GM12878 (cell line): ENCODE measurements around the gene NPHP3. TPM values are rescaled to one million over a fixed set of nuclear protein-coding genes. Genes with fewer than 3 reads are reported as not detected.

Experiments
- ATAC-seq: fragments of 200-7000 bp; cut with Tn5 transposase; 3 replicates; pipeline ENCODE4 v1.9.1; 2020; ENCODE audit warnings: mild to moderate bottlenecking, moderate library complexity
- BruUV-seq: library from RNA; stranded (reverse); fragments of 400-500 nt; replicated peaks from 2 replicates; lab custom pipeline; 2021; lab: Mats Ljungman, UMichigan
- CTCF ChIA-PET: fragments of 300-600 bp; sonication (Branson Sonifier 250); formaldehyde crosslinking; extraction: SDS; loops from one replicate; lab custom pipeline; 2021; ENCODE audit warnings: inconsistent platforms; lab: Yijun Ruan, JAX
- POLR2A ChIA-PET: fragments of 350-600 bp; formaldehyde crosslinking; extraction: SDS; loops from one replicate; lab custom pipeline; 2021; ENCODE audit warnings: inconsistent platforms; lab: Charles Lee
- RAD21 ChIA-PET: fragments of 300-600 bp; sonication (Branson Sonifier 250); formaldehyde crosslinking; loops from one replicate; lab custom pipeline; 2023; ENCODE audit warnings: antibody characterized with exemption; ENCODE audit not compliant: unreplicated experiment; lab: Charles Lee
- SMC1A ChIA-PET: fragments of 300-600 bp; sonication (Branson Sonifier 250); formaldehyde crosslinking; loops from one replicate; lab custom pipeline; 2023; ENCODE audit not compliant: unreplicated experiment, uncharacterized antibody; lab: Charles Lee
- DNase-seq: peaks from one replicate; pipeline ENCODE4 v3.0.0-alpha.2; 2011; ENCODE audit warnings: low read depth, low spot score
- FAIRE-seq: peaks from 3 replicates; lab custom pipeline; 2011; peaks lifted over from hg19 to GRCh38; lab: Jason Lieb, UNC
- H2AFZ ChIP-seq: 2 replicates; pipeline ENCODE4 v1.6.0; 2011; ENCODE audit warnings: low read depth, low read length, control low read depth; ENCODE audit not compliant: control insufficient read depth
- H3K27ac ChIP-seq: 2 replicates; pipeline ENCODE4 v1.5.1; 2011; ENCODE audit warnings: control low read depth; ENCODE audit not compliant: control insufficient read depth, insufficient read depth
- H3K27me3 ChIP-seq, 2 experiments: replicated peaks in 1 of 2; 2 replicates each; pipeline versions ENCODE4 v1.6.0 to v1.6.1; 2011; ENCODE audit warnings: low read length in 1 of 2; ENCODE audit not compliant: control insufficient read depth in 2 of 2, insufficient read depth in 2 of 2
- H3K36me3 ChIP-seq, 2 experiments: 2 replicates each; pipeline ENCODE4 v1.5.1; 2011; ENCODE audit warnings: low read length in 1 of 2; ENCODE audit not compliant: control insufficient read depth in 2 of 2, insufficient read depth in 2 of 2
- H3K4me1 ChIP-seq: 2 replicates; pipeline ENCODE4 v1.6.1; 2011; ENCODE audit warnings: mild to moderate bottlenecking, low read length, moderate library complexity, mixed read lengths; ENCODE audit not compliant: control insufficient read depth, insufficient read depth
- H3K4me2 ChIP-seq: 2 replicates; pipeline ENCODE4 v1.6.0; 2011; ENCODE audit warnings: control low read depth; ENCODE audit not compliant: control insufficient read depth, insufficient read depth
- H3K4me3 ChIP-seq: fragments of 200-600 bp; sonication (generic); 2 replicates; pipeline ENCODE4 v1.5.1; 2016
- H3K79me2 ChIP-seq: 2 replicates; pipeline ENCODE4 v1.6.0; 2011; ENCODE audit warnings: low read length; ENCODE audit not compliant: control insufficient read depth, insufficient read depth
- H3K9ac ChIP-seq: 2 replicates; pipeline ENCODE4 v1.8.0; 2011; ENCODE audit warnings: low read length, control low read depth, mixed read lengths; ENCODE audit not compliant: control insufficient read depth, insufficient read depth
- H3K9me3 ChIP-seq: replicated peaks from 3 replicates; pipeline ENCODE4 v1.5.1; 2011; ENCODE audit warnings: mild to moderate bottlenecking, low read length; ENCODE audit not compliant: control insufficient read depth, insufficient read depth
- H4K20me1 ChIP-seq: 2 replicates; pipeline ENCODE4 v1.6.0; 2011; ENCODE audit not compliant: control insufficient read depth, insufficient read depth
- CBFB ChIP-seq: IDR thresholded peaks from 2 replicates; pipeline ENCODE4 v1.6.1; 2016; ENCODE audit warnings: antibody characterized with exemption, low read depth
- CREM ChIP-seq: IDR thresholded peaks from 2 replicates; pipeline ENCODE4 v1.6.1; 2014; ENCODE audit warnings: antibody characterized with exemption, low read depth
- EGR1 ChIP-seq, 2 experiments: IDR thresholded peaks; 1 replicate in 1 of 2; 2 replicates in 1 of 2; pipeline ENCODE4 v1.6.1; 2011 to 2012; ENCODE audit warnings: low read depth in 2 of 2, low read length in 2 of 2, borderline replicate concordance in 1 of 2, mild to moderate bottlenecking in 1 of 2, moderate library complexity in 1 of 2
- ESRRA ChIP-seq: IDR thresholded peaks from 2 replicates; pipeline ENCODE4 v1.6.1; 2012; ENCODE audit warnings: mild to moderate bottlenecking, low read length, improper control_type of control experiment
- ETV6 ChIP-seq, 2 experiments: fragments of 450-650 bp in 1 of 2; IDR thresholded peaks in 1 of 2; conservative IDR thresholded peaks in 1 of 2; 2 replicates each; pipeline ENCODE4 v1.6.1; 2014; ENCODE audit warnings: antibody characterized with exemption in 1 of 2, borderline replicate concordance in 1 of 2, low read depth in 1 of 2, mild to moderate bottlenecking in 1 of 2, moderate library complexity in 1 of 2
- FOS ChIP-seq: IDR thresholded peaks from 3 replicates; pipeline ENCODE4 v1.6.1; 2011; ENCODE audit warnings: borderline replicate concordance; ENCODE audit not compliant: insufficient read length; ENCODE audit errors: extremely low read depth
- GATAD2B ChIP-seq: fragments of 450-650 bp; conservative IDR thresholded peaks from 2 replicates; pipeline ENCODE4 v1.6.1; 2017; ENCODE audit warnings: low read depth, mild to moderate bottlenecking, moderate library complexity
- PBX3 ChIP-seq: IDR thresholded peaks from 2 replicates; pipeline ENCODE4 v1.6.1; 2011; ENCODE audit warnings: mild to moderate bottlenecking, low read depth, low read length, moderate library complexity; ENCODE audit not compliant: insufficient replicate concordance
- RAD51 ChIP-seq: fragments of 450-650 bp; IDR thresholded peaks from 2 replicates; pipeline ENCODE4 v1.6.1; 2016; ENCODE audit warnings: moderate library complexity, mild to moderate bottlenecking, inconsistent platforms
- RB1 ChIP-seq: fragments of 450-650 bp; formaldehyde crosslinking; IDR thresholded peaks from 2 replicates; pipeline ENCODE4 v1.6.1; 2017; ENCODE audit warnings: mild to moderate bottlenecking, borderline replicate concordance
- SPI1 ChIP-seq: IDR thresholded peaks from 2 replicates; pipeline ENCODE4 v1.6.1; 2011; ENCODE audit warnings: low read depth, mild to moderate bottlenecking, low read length, moderate library complexity, borderline replicate concordance; ENCODE audit not compliant: insufficient read depth
- SUZ12 ChIP-seq: fragments of 200-600 bp; sonication (generic); IDR thresholded peaks from one replicate; pipeline ENCODE4 v1.6.1; 2018; ENCODE audit warnings: antibody characterized with exemption, mild to moderate bottlenecking; ENCODE audit not compliant: unreplicated experiment
- TCF7 ChIP-seq: IDR thresholded peaks from 2 replicates; pipeline ENCODE4 v1.6.1; 2014; ENCODE audit warnings: antibody characterized with exemption, borderline replicate concordance
- YY1 ChIP-seq: IDR thresholded peaks from 2 replicates; pipeline ENCODE4 v1.6.1; 2011; ENCODE audit warnings: low read depth, mild to moderate bottlenecking, low read length
- ZBED1 ChIP-seq: IDR thresholded peaks from 2 replicates; pipeline ENCODE4 v1.6.1; 2016; ENCODE audit warnings: borderline replicate concordance
- WGBS: methylation state at CpG from one replicate; pipeline ENCODE4 v1.1.6; 2016; ENCODE audit warnings: low lambda C conversion rate; ENCODE audit not compliant: insufficient replicate concordance, insufficient coverage; ENCODE audit errors: missing lambda C conversion rate; 5-methylcytosine and 5-hydroxymethylcytosine counted together
- in situ Hi-C: fragments of 300-500 bp; cut with MboI; formaldehyde crosslinking; loops from 9 replicates; pipeline ENCODE4 v1.14.3; 2018; ENCODE audit warnings: mixed read lengths
- intact Hi-C: fragments of 100-400 bp; cut with micrococcal nuclease; formaldehyde crosslinking; loops from one replicate; pipeline ENCODE4 v1.14.2; 2022; ENCODE audit not compliant: unreplicated experiment
- polyA plus RNA-seq, 11 experiments: library from polyadenylated mRNA; depleted of rRNA in 4 of 11; unstranded in 6 of 11; stranded (reverse) in 5 of 11; fragments of >200 nt; fragmentation: Nextera tagmentation in 4 of 11; fragmentation: Illumina TruSeq in 1 of 11; extraction: Ambion mirVana in 4 of 11; extraction: Trizol in 1 of 11; gene quantifications; 1 replicate in 1 of 11; 2 replicates in 10 of 11; pipeline versions ENCODE4 v1.2.1 to v1.2.3, GENCODE V29; 2011 to 2016; ENCODE audit warnings: inconsistent platforms in 2 of 11, missing spikeins in 2 of 11, low read depth in 1 of 11
- total RNA-seq, 4 experiments: library from RNA; depleted of rRNA in 3 of 4; stranded (reverse); fragments of >200 nt in 3 of 4; fragmentation: Illumina TruSeq in 1 of 4; extraction: Trizol in 1 of 4; gene quantifications; 2 replicates each; pipeline versions ENCODE4 v1.2.1 to v1.2.3, GENCODE V29; 2013 to 2021
- TF ChIP-seq, protein P1 (sequence below): fragments of 450-650 bp; IDR thresholded peaks from 2 replicates; pipeline ENCODE4 v1.6.1; 2016; ENCODE audit warnings: mild to moderate bottlenecking
- TF ChIP-seq, protein P2 (sequence below): fragments of 450-650 bp; IDR thresholded peaks from 2 replicates; pipeline ENCODE4 v1.6.1; 2017; ENCODE audit warnings: mild to moderate bottlenecking, moderate library complexity

NPHP3 gene
- total and polyA plus RNA-seq, 10 of the 15 experiments (the other 5 are each of a cell fraction or from before 2014, with no cell fraction given): 0.84 to 11.7 (median 2.9) TPM

DNA sequence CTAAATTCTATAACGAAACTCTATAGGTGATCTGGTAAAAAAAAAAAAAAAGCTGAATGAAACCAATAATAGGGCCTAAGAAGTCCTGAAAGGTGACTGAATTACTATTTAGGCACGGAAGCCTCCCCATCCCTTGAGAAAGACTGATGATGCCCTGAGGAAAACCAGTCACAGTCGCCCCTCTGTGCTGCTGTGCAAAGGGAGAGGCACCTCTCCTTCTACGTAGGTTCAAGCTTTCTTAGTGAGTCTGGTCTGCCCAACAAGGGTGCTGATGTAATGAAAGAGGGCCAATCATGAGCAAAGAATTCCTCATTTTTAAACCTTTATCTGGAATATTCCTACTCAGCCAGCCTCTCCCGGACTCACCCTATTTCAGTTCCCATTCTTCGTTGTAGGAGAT lies 11.9 kb downstream of the NPHP3 start:
- no peak for FAIRE-seq
- CTCF ChIA-PET: no interaction called here
- ATAC-seq: no peak
- H3K4me3 ChIP-seq: no peak overlapping the region
- RAD21 ChIA-PET: no interaction called here
- no peak overlapping the region for H3K4me2 ChIP-seq
- SMC1A ChIA-PET: interaction anchor here (1.3 kb wide), 1 partner anchor 174 kb away, joined by 4 read pairs; no protein-coding TSS in a partner anchor
- H2AFZ ChIP-seq: no peak overlapping the region
- no peak overlapping the region for H3K9ac ChIP-seq
- WGBS: 98% methylated on average over 6 of the region's 6 CpGs
- in situ Hi-C loops (no loop called here), intact Hi-C loops (no loop called here)
- H3K4me1 ChIP-seq: no peaks in the 10 kb centered on the region
- DNase-seq: no peak
- no peaks in the 10 kb centered on the region for H3K27me3 ChIP-seq
- no peak overlapping the region for H3K27ac ChIP-seq
- no peaks in the 10 kb centered on the region for H3K9me3 ChIP-seq
- H3K36me3 ChIP-seq: no peaks in the 10 kb centered on the region; a peak in 1 of 4 replicates
- POLR2A ChIA-PET: no interaction called here
- no TSS peak for BruUV-seq
- H3K79me2 ChIP-seq: no peaks in the 10 kb centered on the region
- no peaks in the 10 kb centered on the region for H4K20me1 ChIP-seq
- TF ChIP-seq TCF7 (no peak), GATAD2B (no peak), ZBED1 (no peak), ETV6 (conservative IDR thresholded peaks at IDR 0.05 in 1 of 2, IDR thresholded peaks at IDR 0.05 in 1 of 2; ENCODE audit: borderline replicate concordance in 1 of 2, low read depth in 1 of 2) (no peak), RAD51 (no peak), PBX3 (no peak), ESRRA (no peak), FOS (no peak), CBFB (no peak), SPI1 (no peak), RB1 (no peak), YY1 (no peak), SUZ12 (no peak), CREM (no peak), EGR1 (IDR thresholded peaks at IDR 0.05; ENCODE audit: borderline replicate concordance in 1 of 2, low read depth in 2 of 2, low read length in 2 of 2) (no peak)
- TF ChIP-seq, protein P1, sequence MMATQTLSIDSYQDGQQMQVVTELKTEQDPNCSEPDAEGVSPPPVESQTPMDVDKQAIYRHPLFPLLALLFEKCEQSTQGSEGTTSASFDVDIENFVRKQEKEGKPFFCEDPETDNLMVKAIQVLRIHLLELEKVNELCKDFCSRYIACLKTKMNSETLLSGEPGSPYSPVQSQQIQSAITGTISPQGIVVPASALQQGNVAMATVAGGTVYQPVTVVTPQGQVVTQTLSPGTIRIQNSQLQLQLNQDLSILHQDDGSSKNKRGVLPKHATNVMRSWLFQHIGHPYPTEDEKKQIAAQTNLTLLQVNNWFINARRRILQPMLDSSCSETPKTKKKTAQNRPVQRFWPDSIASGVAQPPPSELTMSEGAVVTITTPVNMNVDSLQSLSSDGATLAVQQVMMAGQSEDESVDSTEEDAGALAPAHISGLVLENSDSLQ: no peak
- TF ChIP-seq, protein P2, sequence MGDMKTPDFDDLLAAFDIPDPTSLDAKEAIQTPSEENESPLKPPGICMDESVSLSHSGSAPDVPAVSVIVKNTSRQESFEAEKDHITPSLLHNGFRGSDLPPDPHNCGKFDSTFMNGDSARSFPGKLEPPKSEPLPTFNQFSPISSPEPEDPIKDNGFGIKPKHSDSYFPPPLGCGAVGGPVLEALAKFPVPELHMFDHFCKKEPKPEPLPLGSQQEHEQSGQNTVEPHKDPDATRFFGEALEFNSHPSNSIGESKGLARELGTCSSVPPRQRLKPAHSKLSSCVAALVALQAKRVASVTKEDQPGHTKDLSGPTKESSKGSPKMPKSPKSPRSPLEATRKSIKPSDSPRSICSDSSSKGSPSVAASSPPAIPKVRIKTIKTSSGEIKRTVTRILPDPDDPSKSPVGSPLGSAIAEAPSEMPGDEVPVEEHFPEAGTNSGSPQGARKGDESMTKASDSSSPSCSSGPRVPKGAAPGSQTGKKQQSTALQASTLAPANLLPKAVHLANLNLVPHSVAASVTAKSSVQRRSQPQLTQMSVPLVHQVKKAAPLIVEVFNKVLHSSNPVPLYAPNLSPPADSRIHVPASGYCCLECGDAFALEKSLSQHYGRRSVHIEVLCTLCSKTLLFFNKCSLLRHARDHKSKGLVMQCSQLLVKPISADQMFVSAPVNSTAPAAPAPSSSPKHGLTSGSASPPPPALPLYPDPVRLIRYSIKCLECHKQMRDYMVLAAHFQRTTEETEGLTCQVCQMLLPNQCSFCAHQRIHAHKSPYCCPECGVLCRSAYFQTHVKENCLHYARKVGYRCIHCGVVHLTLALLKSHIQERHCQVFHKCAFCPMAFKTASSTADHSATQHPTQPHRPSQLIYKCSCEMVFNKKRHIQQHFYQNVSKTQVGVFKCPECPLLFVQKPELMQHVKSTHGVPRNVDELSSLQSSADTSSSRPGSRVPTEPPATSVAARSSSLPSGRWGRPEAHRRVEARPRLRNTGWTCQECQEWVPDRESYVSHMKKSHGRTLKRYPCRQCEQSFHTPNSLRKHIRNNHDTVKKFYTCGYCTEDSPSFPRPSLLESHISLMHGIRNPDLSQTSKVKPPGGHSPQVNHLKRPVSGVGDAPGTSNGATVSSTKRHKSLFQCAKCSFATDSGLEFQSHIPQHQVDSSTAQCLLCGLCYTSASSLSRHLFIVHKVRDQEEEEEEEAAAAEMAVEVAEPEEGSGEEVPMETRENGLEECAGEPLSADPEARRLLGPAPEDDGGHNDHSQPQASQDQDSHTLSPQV: no peak
